Activated CD4-positive, CD25-positive, alpha-beta regulatory T cell treated with anti-CD3 and anti-CD28 coated beads, Interleukin-2, amount 50 U/mL, for 72 hours (primary cell): ENCODE measurements around the gene LAMA1.
"Not testable (repeated sequence)": the region's sequence is repeated elsewhere in the genome, so short reads cannot be mapped to it uniquely, and the experiment has no call there.

Experiments used
- DNase-seq: peaks from one replicate; pipeline ENCODE4 v3.0.0; 2021

The LAMA1 gene

DNA sequence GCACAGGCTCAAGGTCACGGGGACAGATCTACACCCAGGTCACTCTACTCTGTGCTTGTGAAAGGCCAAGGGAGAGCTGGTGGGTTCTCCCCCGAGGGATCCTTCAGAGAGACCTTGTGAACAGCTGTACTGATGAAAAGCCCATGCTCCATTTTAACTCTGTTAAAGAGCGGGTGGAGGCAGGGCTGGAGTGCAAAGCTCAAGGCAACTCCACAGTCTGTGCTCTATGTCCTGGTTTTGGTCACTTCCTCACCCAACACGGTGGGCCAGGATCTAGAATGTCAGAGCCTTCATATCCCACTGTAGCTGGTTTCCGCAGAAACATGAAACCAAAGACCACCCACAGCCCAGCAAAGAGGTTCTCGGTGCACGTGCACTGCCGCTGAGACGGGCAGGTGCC, 177.1 kb downstream of the LAMA1 start:
- no peak for DNase-seq

GRCh38 chr18:6939972-6940371, 177.6 kb downstream of the LAMA1 start:
- DNase-seq = no peak

DNA sequence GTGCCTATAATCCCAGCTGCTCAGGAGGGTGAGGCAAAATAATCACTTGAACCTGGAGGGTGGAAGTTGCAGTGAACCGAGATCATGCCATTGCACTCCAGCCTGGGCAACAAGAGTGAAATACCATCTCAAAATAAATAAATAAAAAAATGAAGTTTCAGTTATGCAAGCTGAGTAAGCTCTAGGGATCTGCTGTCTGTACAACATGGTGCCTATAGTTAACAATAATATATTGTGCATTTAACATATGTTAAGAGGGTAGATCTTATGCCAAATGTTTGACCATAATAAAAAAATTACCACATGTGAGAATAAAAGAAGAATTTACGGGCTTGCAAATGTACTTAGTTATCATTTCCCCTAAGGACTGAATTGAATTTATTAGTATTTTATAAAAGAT, 179.2 kb downstream of the LAMA1 start:
- DNase-seq = not testable (repeated sequence)

DNA sequence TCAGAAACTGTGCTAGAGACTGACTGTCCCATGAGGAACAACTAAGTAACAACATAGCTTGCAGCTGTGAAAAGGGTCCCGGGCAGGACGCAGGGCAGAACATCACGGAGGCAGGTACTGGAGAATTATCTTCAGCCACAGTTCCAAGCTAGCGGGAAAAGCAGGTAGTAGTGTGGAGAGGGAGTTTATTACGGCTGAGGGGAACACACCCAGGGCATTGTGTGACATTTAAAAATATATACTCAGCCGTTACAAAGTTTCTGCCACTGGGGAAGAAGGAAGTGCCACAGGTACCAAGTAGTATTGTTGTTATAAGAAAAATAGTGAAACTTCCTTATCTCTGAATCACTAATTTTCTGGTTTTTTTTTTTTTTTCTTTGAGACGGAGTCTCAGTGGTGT, 179.6 kb downstream of the LAMA1 start:
- no peak for DNase-seq

- DNase-seq = no peak
Observed at GRCh38 chr18:6934859-6935258, 182.7 kb downstream of the LAMA1 start.

- no peak for DNase-seq
Observed at GRCh38 chr18:6929370-6930102, 188.1 kb downstream of the LAMA1 start.

DNA sequence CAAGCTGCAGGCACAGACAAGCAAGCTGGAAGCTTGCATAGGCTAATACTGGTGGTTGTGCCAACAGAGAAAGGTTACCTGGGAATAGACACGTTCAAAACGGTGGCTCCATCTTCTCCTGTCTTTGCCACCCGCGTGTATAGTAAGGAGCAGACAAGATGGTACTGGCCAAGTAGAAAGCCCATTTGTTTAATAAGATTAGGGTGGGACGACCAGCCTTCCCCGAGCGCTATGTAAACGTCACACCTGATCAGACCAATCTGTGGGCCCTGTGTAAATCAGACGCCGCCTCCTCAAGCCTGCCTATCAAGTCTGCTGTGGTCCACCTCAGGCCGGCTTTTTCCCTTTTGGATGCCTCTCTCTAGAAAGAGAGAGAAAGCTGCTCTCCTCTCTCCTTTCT, 189.2 kb downstream of the LAMA1 start:
- DNase-seq = no peak

DNA sequence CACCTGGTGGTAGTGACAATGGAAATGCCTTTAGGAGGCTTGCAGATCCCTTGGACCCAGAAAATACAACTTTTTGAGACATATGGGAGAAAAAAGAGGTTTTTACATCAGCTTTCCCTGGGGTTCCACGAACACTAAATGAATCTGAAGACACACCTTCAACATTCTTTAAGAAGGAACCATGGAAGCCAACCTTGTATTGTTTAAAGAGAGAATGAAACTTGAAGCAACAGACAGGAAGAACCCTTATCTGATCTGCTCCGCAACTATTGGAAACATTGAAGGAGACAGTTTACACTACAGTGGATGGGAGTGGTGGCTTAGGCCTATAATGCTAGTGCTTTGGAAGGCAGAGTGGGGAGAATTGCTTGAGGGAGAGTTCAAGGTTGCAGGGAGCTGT, 190.4 kb downstream of the LAMA1 start:
- no peak for DNase-seq

- DNase-seq = no peak
Observed at GRCh38 chr18:6923220-6923619, 194.4 kb downstream of the LAMA1 start.

- DNase-seq = no peak
Observed at GRCh38 chr18:6921571-6921970, 196.0 kb downstream of the LAMA1 start.

DNA sequence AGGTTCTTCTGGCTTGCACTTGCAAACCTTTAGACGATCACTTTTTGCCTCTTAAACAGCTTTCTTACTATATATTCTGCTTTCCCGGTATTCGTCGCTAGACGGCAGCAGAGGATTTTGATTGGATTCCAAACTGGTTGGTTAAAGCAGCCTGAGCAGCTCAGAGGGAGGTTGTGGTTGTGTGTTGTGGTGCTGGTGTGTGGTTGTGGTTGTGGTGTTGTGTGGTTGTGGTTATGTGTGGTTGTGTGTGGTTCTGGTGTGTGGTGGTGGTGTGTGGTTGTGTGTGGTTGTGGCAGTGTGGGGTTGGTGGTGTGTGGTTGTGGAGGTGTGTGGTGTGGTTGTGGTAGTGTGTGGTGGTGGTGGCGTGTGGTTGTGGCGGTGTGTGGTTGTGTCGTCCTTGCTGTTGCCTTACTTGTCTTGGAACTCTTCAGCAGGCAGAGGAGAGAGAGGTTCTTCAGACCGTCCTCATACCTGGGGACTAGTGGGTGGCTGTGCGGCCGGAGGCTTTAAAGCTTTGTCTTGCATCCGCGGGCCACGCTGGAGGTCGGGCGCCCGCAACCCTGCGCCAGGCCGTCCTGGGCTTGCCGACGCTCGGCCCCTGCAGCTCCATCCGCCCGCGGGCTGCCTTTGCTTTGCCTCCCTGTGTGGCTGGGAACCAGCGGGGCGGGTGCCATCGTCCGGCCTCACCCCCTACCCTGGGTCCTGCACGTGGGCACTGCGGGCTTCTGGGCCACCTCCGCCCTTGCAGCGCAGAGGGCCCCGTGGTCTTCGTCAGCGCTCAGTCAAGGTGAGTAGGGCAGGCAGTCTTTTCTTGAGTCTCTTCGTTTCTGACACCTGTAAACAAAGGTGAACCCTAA, 197.3 kb downstream of the LAMA1 start:
- DNase-seq = no peak

DNA sequence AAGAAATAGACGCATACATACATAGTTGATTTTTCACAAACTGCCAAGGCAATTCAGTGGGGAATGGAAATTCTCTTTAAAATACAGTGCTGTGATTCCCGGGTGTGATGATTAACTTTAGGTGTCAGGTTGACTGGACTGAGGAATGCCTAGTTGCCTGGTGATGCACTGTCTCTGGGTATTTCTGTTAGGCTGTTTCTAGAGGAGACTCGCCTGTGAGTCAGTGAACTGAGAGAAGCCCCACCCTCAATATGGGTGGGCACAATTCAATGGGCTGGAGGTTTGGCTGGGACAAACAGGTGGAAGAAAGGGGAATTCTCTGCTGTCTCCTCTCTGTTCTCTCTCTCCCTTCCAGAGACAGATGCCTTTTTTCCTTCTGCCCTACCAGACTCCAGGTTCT, 200.5 kb downstream of the LAMA1 start:
- DNase-seq = no peak

DNA sequence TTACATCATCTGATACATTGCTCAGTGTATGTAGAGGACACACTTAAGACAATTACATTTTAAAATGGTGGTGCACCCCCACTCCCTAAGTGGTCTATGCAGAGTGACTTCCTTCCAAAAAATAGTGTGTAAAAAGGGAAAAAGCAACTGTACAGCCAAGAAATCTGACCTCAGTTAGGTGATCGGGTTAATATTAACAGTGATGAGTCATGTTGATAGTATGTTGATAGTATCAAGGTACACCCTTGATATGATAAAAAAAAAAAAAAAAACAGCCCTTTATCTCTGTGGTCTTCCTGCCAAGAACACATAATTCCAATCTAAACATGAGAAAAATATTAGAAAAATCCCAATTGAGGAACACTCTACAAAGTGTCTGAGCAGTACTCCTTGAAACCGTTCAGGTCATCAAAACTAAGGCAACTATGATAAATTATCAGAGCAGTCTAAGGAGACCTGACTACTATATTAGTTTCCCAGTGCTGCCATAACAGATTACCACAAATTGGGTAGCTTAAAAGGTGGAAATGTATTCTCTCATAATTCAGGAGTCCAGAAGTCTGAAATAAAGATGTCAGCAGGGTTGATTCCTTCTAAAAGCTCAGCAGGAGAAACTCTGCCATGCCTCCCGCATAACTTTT, 216.2 kb downstream of the LAMA1 start:
- DNase-seq = no peak

GRCh38 chr18:6891788-6892187, 225.8 kb downstream of the LAMA1 start:
- DNase-seq = no peak
